ENCODE results near the gene ZNF70. TPM values are rescaled to one million over a fixed set of nuclear protein-coding genes. Genes with fewer than 3 reads are reported as not detected.

ZNF70 gene
- total and polyA plus RNA-seq, 2 of the 4 experiments (the other 2 are of a cell fraction): 2.3 to 4.3 TPM

GRCh38 chr22:23786752-23787599 is 36.1 kb upstream of the ZNF70 start, which contains the start of gene SMARCB1:
SMARCB1 (plus strand) TSS chr22:23786966; CDS start chr22:23787170, 204 bp downstream.
- Histone ChIP-seq H3K79me1 (ENCODE audit: low read depth in 1 of 2, low read length in 2 of 2) (peaks cover 28 to 48% of the 10 kb centered on the region in 2 experiments), H3K4me2 (ENCODE audit: low read depth, low read length) (peak within 1 kb of the TSS; percentile 98), H3K9me3 (ENCODE audit: control insufficient read depth, insufficient read depth, low read length) (no peaks in the 10 kb centered on the region), H2BK15ac (ENCODE audit: low read depth, low read length) (peak within 1 kb of the TSS; percentile 25; the same call in 2 of the 3 replicates), H4K5ac (ENCODE audit: low read depth, low read length) (peak within 1 kb of the TSS; percentile 86), H3K27ac (ENCODE audit: insufficient read depth, low read length) (peak within 1 kb of the TSS; percentile 91), H4K8ac (ENCODE audit: low read depth in 2 of 2, low read length in 2 of 2) (peak within 1 kb of the TSS; percentile 73 to 96), H2AK9ac (replicated peaks; ENCODE audit: low read depth, low read length, poor library complexity) (peak within 1 kb of the TSS; percentile 98), H3K23ac (ENCODE audit: low read depth, low read length) (peak within 1 kb of the TSS; percentile 86), H2BK20ac (ENCODE audit: low read depth, low read length) (peak within 1 kb of the TSS; percentile 62; the same call in 1 of the 2 replicates), H2AFZ (replicated peaks; ENCODE audit: low read length, poor library complexity) (peak within 1 kb of the TSS; percentile 96), H3K18ac (ENCODE audit: low read depth, low read length) (peak within 1 kb of the TSS; percentile 56), H3K4me1 (ENCODE audit: control insufficient read depth, insufficient read depth, low read length) (peaks cover 23% of the 10 kb centered on the region), H3K9ac (ENCODE audit: low read depth, low read length) (peak within 1 kb of the TSS; percentile 91), H3K14ac (replicated peaks; ENCODE audit: low read depth, low read length) (peak within 1 kb of the TSS; percentile 100), H3K9me1 (ENCODE audit: insufficient read depth, low read length) (peaks cover 21% of the 10 kb centered on the region), H3K4ac (ENCODE audit: low read depth, low read length) (peak within 1 kb of the TSS; percentile 98), H3K4me3 (ENCODE audit: insufficient read depth, low read depth, low read length) (peak within 1 kb of the TSS; percentile 76), H2BK120ac (ENCODE audit: low read depth, low read length) (peak within 1 kb of the TSS; percentile 78), H3K36me3 (ENCODE audit: control insufficient read depth, insufficient read depth, low read length) (peaks cover 10% of the 10 kb centered on the region), H3K56ac (ENCODE audit: extremely low read depth, insufficient read depth, low read length) (peak within 1 kb of the TSS; percentile 92), H4K20me1 (ENCODE audit: insufficient read depth, low read length) (peaks cover 46% of the 10 kb centered on the region), H2AK5ac (ENCODE audit: low read depth, low read length) (peak within 1 kb of the TSS; percentile 82), H2BK5ac (ENCODE audit: low read depth, low read length, poor library complexity, severe bottlenecking) (peak within 1 kb of the TSS; percentile 82), H3K27me3 (ENCODE audit: control insufficient read depth, insufficient read depth, low read length) (no peaks in the 10 kb centered on the region), H4K91ac (ENCODE audit: insufficient read depth, low read depth, low read length) (peak within 1 kb of the TSS; percentile 93)
- intact Hi-C loops (cut with micrococcal nuclease): no loop called here
- WGBS, 2 experiments (ENCODE audit: extremely low coverage in 2 of 2, insufficient read length in 1 of 2): 0% methylated on average over 50 of the region's 97 CpGs; no CpG with 5 or more reads in 1 of the 2 experiments
- ATAC-seq (ENCODE audit: low read depth) (peak; percentile 88), DNase-seq (peak; percentile 91)
- dilution Hi-C loops (cut with HindIII; ENCODE audit: low sequenced_read_pairs, unreplicated experiment): no loop called here
- ChIA-PET POLR2A (ENCODE audit: unreplicated experiment) (interaction anchor here (0.9 kb wide), 1 partner anchor 127 kb away, joined by 3 read pairs; no protein-coding TSS in a partner anchor), CTCF (no interaction called here)
- BruUV-seq (replicated peaks): no TSS peak
- in situ Hi-C loops (cut with MboI; ENCODE audit: low sequenced_read_pairs): no loop called here
- TF ChIP-seq BHLHE40 (IDR thresholded peaks at IDR 0.05; ENCODE audit: low read depth, low read length) (no peak), CHD1 (IDR thresholded peaks at IDR 0.05; ENCODE audit: low read depth, low read length) (no peak), POLR2A (IDR thresholded peaks at IDR 0.05; ENCODE audit: low read depth, low read length) (peak; percentile 89), MXI1 (IDR thresholded peaks at IDR 0.05; ENCODE audit: borderline replicate concordance, low read depth, low read length) (peak; percentile 54; the same call in 1 of the 2 replicates), CEBPB (IDR thresholded peaks at IDR 0.05; ENCODE audit: low read depth, low read length) (no peak), MAZ (IDR thresholded peaks at IDR 0.05; ENCODE audit: borderline replicate concordance, low read depth, low read length) (peak; percentile 32; the same call in 1 of the 2 replicates), RAD21 (IDR thresholded peaks at IDR 0.05; ENCODE audit: low read length) (no peak), RFX5 (IDR thresholded peaks at IDR 0.05; ENCODE audit: low read depth, low read length) (no peak)

Data from IMR-90 (cell line).